Calu3 (cell line): Measurements from ENCODE around the gene TRIM40. TPM values are rescaled to one million over a fixed set of nuclear protein-coding genes. Genes with fewer than 3 reads are reported as not detected.

Experiments
- BruUV-seq: library from RNA; stranded (reverse); fragments of 400-500 nt; replicated peaks from 2 replicates; lab custom pipeline; 2021; lab: Mats Ljungman, UMichigan
- CTCF ChIA-PET: fragments of 300-600 bp; sonication (Branson Sonifier 250); formaldehyde crosslinking; loops from one replicate; lab custom pipeline; 2022; ENCODE audit warnings: antibody characterized with exemption; lab: Charles Lee
- DNase-seq: peaks from one replicate; pipeline ENCODE4 v3.0.0; 2022
- H3K27ac Mint-ChIP-seq: one replicate; pipeline ENCODE4 v1.8.0; 2022; ENCODE audit warnings: mixed read lengths; ENCODE audit not compliant: unreplicated experiment
- H3K27me3 Mint-ChIP-seq: one replicate; pipeline ENCODE4 v1.8.0; 2022; ENCODE audit warnings: mixed read lengths; ENCODE audit not compliant: unreplicated experiment
- H3K36me3 Mint-ChIP-seq: one replicate; pipeline ENCODE4 v1.8.0; 2022; ENCODE audit warnings: mild to moderate bottlenecking, moderate library complexity, mixed read lengths; ENCODE audit not compliant: insufficient read depth, unreplicated experiment
- H3K4me1 Mint-ChIP-seq: one replicate; pipeline ENCODE4 v1.8.0; 2022; ENCODE audit warnings: mild to moderate bottlenecking, low read depth, mixed read lengths; ENCODE audit not compliant: unreplicated experiment
- H3K4me3 Mint-ChIP-seq: one replicate; pipeline ENCODE4 v1.8.0; 2022; ENCODE audit warnings: mild to moderate bottlenecking, low read depth, moderate library complexity, mixed read lengths; ENCODE audit not compliant: unreplicated experiment
- H3K9me3 Mint-ChIP-seq: one replicate; pipeline ENCODE4 v1.8.0; 2022; ENCODE audit warnings: low read depth, mixed read lengths; ENCODE audit not compliant: unreplicated experiment
- CTCF ChIP-seq: fragments of 200-600 bp; IDR thresholded peaks from one replicate; pipeline ENCODE4 v1.8.0; 2022; ENCODE audit warnings: antibody characterized with exemption; ENCODE audit not compliant: unreplicated experiment
- intact Hi-C: fragments of 100-400 bp; cut with micrococcal nuclease; formaldehyde crosslinking; loops from one replicate; pipeline ENCODE4 v1.10.0; 2022; ENCODE audit not compliant: unreplicated experiment
- total RNA-seq: library from RNA; stranded (reverse); gene quantifications from 2 replicates; pipeline ENCODE4 v1.2.3, GENCODE V29; 2022

The TRIM40 gene
- total RNA-seq, 1 experiment from 2014 or later: not detected

DNA sequence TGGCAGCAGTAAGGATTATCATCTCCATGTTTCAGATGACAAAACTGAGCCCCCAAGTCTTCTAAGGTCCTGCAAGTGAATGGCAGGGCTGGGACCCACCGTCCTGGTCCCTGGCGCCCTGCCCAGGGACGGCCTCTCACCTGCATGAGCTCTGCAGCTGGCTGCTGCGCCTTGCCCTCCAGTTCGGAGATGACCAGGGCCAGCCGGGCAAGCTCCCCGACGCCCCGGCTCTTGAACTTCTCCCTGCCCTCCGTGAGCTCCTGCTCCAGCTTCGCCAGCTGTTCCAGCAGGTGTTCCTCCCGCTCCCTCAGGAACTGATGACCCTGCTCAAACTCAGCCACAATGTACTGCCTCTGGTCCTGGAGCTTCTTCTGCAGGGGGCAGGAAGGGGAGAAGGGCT lies 60.4 kb downstream of the TRIM40 start:
- H3K27ac Mint-ChIP-seq: no peak overlapping the region
- H3K4me3 Mint-ChIP-seq: no peak overlapping the region
- peaks cover 9% of the 10 kb centered on the region for H3K4me1 Mint-ChIP-seq
- H3K9me3 Mint-ChIP-seq: no peaks in the 10 kb centered on the region
- no peak for TF ChIP-seq CTCF
- intact Hi-C loops: no loop called here
- peaks cover 46% of the 10 kb centered on the region for H3K36me3 Mint-ChIP-seq
- CTCF ChIA-PET: interaction anchor here (1.4 kb wide), 1 partner anchor 11 kb away, joined by 3 read pairs; no protein-coding TSS in a partner anchor
- BruUV-seq: no TSS peak
- no peaks in the 10 kb centered on the region for H3K27me3 Mint-ChIP-seq
- no peak for DNase-seq

Other genes starting within 250 kb of the TRIM40 start
- gene HLA-A, start 193.6 kb upstream of the TRIM40 start, total RNA-seq: 451 and 963 TPM in 2 replicates
- 25.1 and 25.2 TPM in 2 replicates for gene POLR1H, start 74.9 kb upstream of the TRIM40 start, total RNA-seq
- gene PPP1R11, start 68.9 kb upstream of the TRIM40 start, total RNA-seq: 72.8 and 75.2 TPM in 2 replicates
- 1.3 and 1.4 TPM in 2 replicates for gene RNF39, start 60.4 kb upstream of the TRIM40 start, total RNA-seq
- gene TRIM31, start 23.1 kb upstream of the TRIM40 start, total RNA-seq: 161 and 181 TPM in 2 replicates
- 1.8 and 2.7 TPM in 2 replicates for gene TRIM10, start 25.1 kb downstream of the TRIM40 start, total RNA-seq
- 11.8 and 13.5 TPM in 2 replicates for gene TRIM15, start 27.4 kb downstream of the TRIM40 start, total RNA-seq
- 89.9 and 118 TPM in 2 replicates for gene TRIM26, start 77.3 kb downstream of the TRIM40 start, total RNA-seq
- 22.0 and 22.3 TPM in 2 replicates for gene TRIM39, start 190.8 kb downstream of the TRIM40 start, total RNA-seq
- 53.3 and 64.2 TPM in 2 replicates for gene RPP21, start 209.0 kb downstream of the TRIM40 start, total RNA-seq